OCI-LY7 (cell line): ENCODE data around the gene CPB2.

Experiments
- CTCF ChIP-seq: fragments of 200-600 bp; sonication (generic); conservative IDR thresholded peaks from 2 replicates; pipeline ENCODE4 v1.5.1; 2014; ENCODE audit warnings: mild to moderate bottlenecking, antibody characterized with exemption, low read length, moderate library complexity, mixed read lengths
- EZH2phosphoT487 ChIP-seq: fragments of 200-600 bp; sonication (generic); IDR thresholded peaks from 2 replicates; pipeline ENCODE4 v1.6.1; 2018; ENCODE audit warnings: low read depth, borderline replicate concordance, mild to moderate bottlenecking, mixed run types, antibody characterized with exemption, low read length, moderate library complexity, mixed read lengths

- no peak for TF ChIP-seq CTCF
- TF ChIP-seq EZH2phosphoT487 = no peak
These were observed 28.0 kb downstream of the CPB2 start for GRCh38 chr13:46076827-46077226.
